Measurements from ENCODE around the gene LRCH2. TPM values are rescaled to one million over a fixed set of nuclear protein-coding genes. Genes with fewer than 3 reads are reported as not detected.

LRCH2 gene
- total and polyA plus RNA-seq, 9 of the 15 experiments (the other 6 are each of a cell fraction or from before 2014, with no cell fraction given) = 1.4 to 7.2 (median 2.9) TPM

DNA sequence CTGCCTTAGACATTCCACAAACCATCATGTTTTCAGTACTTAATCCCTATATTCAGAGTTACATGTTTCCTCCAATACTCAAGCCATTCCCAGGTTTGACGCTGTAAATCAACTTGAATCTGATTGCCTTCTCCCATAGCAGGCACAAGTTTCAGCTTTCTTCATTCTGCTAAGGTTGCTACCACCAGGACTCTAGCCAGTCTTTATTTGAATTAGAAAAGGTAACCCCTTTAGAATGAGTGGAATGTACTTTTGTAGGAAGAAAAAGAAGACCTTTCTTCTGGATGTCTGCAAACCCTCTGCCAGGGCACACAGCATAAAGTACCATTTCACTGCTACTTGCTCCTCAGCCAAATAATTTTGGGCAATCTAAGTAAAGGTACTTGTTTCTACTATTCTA is 55.4 kb downstream of the LRCH2 start:
- no peak for FAIRE-seq
- POLR2A ChIA-PET = no interaction called here
- TF ChIP-seq, protein P1, sequence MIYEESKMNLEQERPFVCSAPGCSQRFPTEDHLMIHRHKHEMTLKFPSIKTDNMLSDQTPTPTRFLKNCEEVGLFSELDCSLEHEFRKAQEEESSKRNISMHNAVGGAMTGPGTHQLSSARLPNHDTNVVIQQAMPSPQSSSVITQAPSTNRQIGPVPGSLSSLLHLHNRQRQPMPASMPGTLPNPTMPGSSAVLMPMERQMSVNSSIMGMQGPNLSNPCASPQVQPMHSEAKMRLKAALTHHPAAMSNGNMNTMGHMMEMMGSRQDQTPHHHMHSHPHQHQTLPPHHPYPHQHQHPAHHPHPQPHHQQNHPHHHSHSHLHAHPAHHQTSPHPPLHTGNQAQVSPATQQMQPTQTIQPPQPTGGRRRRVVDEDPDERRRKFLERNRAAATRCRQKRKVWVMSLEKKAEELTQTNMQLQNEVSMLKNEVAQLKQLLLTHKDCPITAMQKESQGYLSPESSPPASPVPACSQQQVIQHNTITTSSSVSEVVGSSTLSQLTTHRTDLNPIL (CRISPR knock-in tag; IDR thresholded peaks at IDR 0.05) = no peak
- no peak for TF ChIP-seq SRSF3 (IDR thresholded peaks at IDR 0.05; ENCODE audit: insufficient read depth, low read length)
- TF ChIP-seq, protein P2, sequence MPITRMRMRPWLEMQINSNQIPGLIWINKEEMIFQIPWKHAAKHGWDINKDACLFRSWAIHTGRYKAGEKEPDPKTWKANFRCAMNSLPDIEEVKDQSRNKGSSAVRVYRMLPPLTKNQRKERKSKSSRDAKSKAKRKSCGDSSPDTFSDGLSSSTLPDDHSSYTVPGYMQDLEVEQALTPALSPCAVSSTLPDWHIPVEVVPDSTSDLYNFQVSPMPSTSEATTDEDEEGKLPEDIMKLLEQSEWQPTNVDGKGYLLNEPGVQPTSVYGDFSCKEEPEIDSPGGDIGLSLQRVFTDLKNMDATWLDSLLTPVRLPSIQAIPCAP (CRISPR knock-in tag; IDR thresholded peaks at IDR 0.05; ENCODE audit: borderline replicate concordance) = no peak
- TF ChIP-seq, protein P3, sequence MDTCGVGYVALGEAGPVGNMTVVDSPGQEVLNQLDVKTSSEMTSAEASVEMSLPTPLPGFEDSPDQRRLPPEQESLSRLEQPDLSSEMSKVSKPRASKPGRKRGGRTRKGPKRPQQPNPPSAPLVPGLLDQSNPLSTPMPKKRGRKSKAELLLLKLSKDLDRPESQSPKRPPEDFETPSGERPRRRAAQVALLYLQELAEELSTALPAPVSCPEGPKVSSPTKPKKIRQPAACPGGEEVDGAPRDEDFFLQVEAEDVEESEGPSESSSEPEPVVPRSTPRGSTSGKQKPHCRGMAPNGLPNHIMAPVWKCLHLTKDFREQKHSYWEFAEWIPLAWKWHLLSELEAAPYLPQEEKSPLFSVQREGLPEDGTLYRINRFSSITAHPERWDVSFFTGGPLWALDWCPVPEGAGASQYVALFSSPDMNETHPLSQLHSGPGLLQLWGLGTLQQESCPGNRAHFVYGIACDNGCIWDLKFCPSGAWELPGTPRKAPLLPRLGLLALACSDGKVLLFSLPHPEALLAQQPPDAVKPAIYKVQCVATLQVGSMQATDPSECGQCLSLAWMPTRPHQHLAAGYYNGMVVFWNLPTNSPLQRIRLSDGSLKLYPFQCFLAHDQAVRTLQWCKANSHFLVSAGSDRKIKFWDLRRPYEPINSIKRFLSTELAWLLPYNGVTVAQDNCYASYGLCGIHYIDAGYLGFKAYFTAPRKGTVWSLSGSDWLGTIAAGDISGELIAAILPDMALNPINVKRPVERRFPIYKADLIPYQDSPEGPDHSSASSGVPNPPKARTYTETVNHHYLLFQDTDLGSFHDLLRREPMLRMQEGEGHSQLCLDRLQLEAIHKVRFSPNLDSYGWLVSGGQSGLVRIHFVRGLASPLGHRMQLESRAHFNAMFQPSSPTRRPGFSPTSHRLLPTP (IDR thresholded peaks at IDR 0.05; ENCODE audit: borderline replicate concordance, extremely low read depth, insufficient read length) = no peak
- TF ChIP-seq NR2F6 (CRISPR knock-in tag; IDR thresholded peaks at IDR 0.05) = no peak
- TF ChIP-seq HLTF (IDR thresholded peaks at IDR 0.05) = no peak
- TF ChIP-seq KDM2B (CRISPR knock-in tag; IDR thresholded peaks at IDR 0.05) = no peak

More for the DNA sequence above, 55.4 kb downstream of the LRCH2 start:
- Histone ChIP-seq H3K79me2 (ENCODE audit: control insufficient read depth, insufficient read depth, low read length) (no peaks in the 10 kb centered on the region), H4K20me1 (replicated peaks; ENCODE audit: control insufficient read depth, insufficient read depth, low read length) (no peaks in the 10 kb centered on the region), H2AFZ (ENCODE audit: low read depth, low read length) (no peak overlapping the region), H3K9me3 (replicated peaks; ENCODE audit: control insufficient read depth, insufficient read depth, low read depth, low read length) (no peaks in the 10 kb centered on the region), H3K4me1 (replicated peaks in 1 of 2; ENCODE audit: control insufficient read depth in 2 of 2, insufficient read depth in 2 of 2, low read length in 2 of 2) (no peaks in the 10 kb centered on the region), H3K9me1 (ENCODE audit: control insufficient read depth, insufficient read depth, low read length) (no peaks in the 10 kb centered on the region), H3K27ac (ENCODE audit: extremely low read depth, low read depth, low read length) (no peak overlapping the region), H3K9ac (ENCODE audit: insufficient read depth in 1 of 2, low read depth in 2 of 2, low read length in 2 of 2) (no peak overlapping the region), H3K4me3 (no peak overlapping the region), H3K4me2 (ENCODE audit: insufficient read depth, low read length) (no peak overlapping the region), H3K27me3 (ENCODE audit: control insufficient read depth in 2 of 2, insufficient read depth in 2 of 2, low read length in 2 of 2) (no peaks in the 10 kb centered on the region), H3K36me3 (ENCODE audit: control insufficient read depth, insufficient read depth, low read length) (no peaks in the 10 kb centered on the region)
- DNase-seq (ENCODE audit: extremely low read depth in 1 of 4, low spot score in 3 of 4) = no peak
- CTCF ChIA-PET (ENCODE audit: low intra/inter-chr PET ratio) = no interaction called here
- BruUV-seq (replicated peaks) = no TSS peak
- no peak for ATAC-seq
- intact Hi-C loops (cut with micrococcal nuclease) = no loop called here
- WGBS (ENCODE audit: insufficient coverage, low coverage, missing lambda C conversion rate) = 0% methylated on average over 1 of the region's 1 CpG
- in situ Hi-C loops (cut with MboI) = no loop called here

Measured in K562 (cell line).